Activated CD4-positive, alpha-beta T cell treated with anti-CD3 and anti-CD28 coated beads, Interleukin-2, Interleukin-6, amounts not matched to agents 100 ng/mL and 50 ng/mL, durations not matched to agents 16 hours and 8 hours (primary cell): ENCODE data around the gene DCDC2C.

ENCODE experiments used
- DNase-seq: peaks from one replicate; pipeline ENCODE4 v3.0.0-alpha.2; 2020

Gene DCDC2C

GRCh38 chr2:3674066-3674845 is 29.1 kb upstream of the DCDC2C start:
- DNase-seq, result no peak

- no peak for DNase-seq
Measured at GRCh38 chr2:3675687-3676086, 27.7 kb upstream of the DCDC2C start.

- DNase-seq, result no peak
Measured at GRCh38 chr2:3677436-3677835, 25.9 kb upstream of the DCDC2C start.

GRCh38 chr2:3678212-3678611 is 25.2 kb upstream of the DCDC2C start:
- no peak for DNase-seq

- no peak for DNase-seq
Measured at GRCh38 chr2:3679180-3679579, 24.2 kb upstream of the DCDC2C start.

GRCh38 chr2:3679616-3680393 is 23.6 kb upstream of the DCDC2C start:
- no peak for DNase-seq

GRCh38 chr2:3680548-3681345 is 22.6 kb upstream of the DCDC2C start:
- DNase-seq, result no peak

GRCh38 chr2:3681625-3682024 is 21.8 kb upstream of the DCDC2C start:
- DNase-seq, result no peak

- no peak for DNase-seq
Measured at GRCh38 chr2:3682811-3683210, 20.6 kb upstream of the DCDC2C start.

- no peak for DNase-seq
Measured at GRCh38 chr2:3683748-3684454, 19.5 kb upstream of the DCDC2C start.

- DNase-seq, result no peak
Measured at GRCh38 chr2:3689998-3690748, 13.2 kb upstream of the DCDC2C start.

- DNase-seq, result peak; percentile 7
Measured at GRCh38 chr2:3692375-3692774, 11.0 kb upstream of the DCDC2C start.

GRCh38 chr2:3696545-3696944 is 6.8 kb upstream of the DCDC2C start:
- no peak for DNase-seq

- DNase-seq, result no peak
Measured at GRCh38 chr2:3701071-3701470, 2.3 kb upstream of the DCDC2C start.

GRCh38 chr2:3703757-3704355 is 481 bp downstream of the DCDC2C start:
- DNase-seq, result no peak

- no peak for DNase-seq
Measured at GRCh38 chr2:3704692-3705091, 1.3 kb downstream of the DCDC2C start.

GRCh38 chr2:3705782-3706181 is 2.4 kb downstream of the DCDC2C start:
- no peak for DNase-seq

GRCh38 chr2:3706892-3707291 is 3.5 kb downstream of the DCDC2C start:
- DNase-seq, result no peak

- DNase-seq, result no peak
Measured at GRCh38 chr2:3708576-3708975, 5.2 kb downstream of the DCDC2C start.

- DNase-seq, result no peak
Measured at GRCh38 chr2:3709225-3709624, 5.8 kb downstream of the DCDC2C start.

- no peak for DNase-seq
Measured at GRCh38 chr2:3712424-3712823, 9.0 kb downstream of the DCDC2C start.
